HG02678 (cell line): Measurements from ENCODE around the gene MED25.

Experiments
- ATAC-seq: cut with Tn5 transposase; IDR thresholded peaks from one replicate; pipeline ENCODE4 v1.9.1; 2021; ENCODE audit warnings: mild to moderate bottlenecking, moderate library complexity; ENCODE audit not compliant: unreplicated experiment

The MED25 gene

DNA sequence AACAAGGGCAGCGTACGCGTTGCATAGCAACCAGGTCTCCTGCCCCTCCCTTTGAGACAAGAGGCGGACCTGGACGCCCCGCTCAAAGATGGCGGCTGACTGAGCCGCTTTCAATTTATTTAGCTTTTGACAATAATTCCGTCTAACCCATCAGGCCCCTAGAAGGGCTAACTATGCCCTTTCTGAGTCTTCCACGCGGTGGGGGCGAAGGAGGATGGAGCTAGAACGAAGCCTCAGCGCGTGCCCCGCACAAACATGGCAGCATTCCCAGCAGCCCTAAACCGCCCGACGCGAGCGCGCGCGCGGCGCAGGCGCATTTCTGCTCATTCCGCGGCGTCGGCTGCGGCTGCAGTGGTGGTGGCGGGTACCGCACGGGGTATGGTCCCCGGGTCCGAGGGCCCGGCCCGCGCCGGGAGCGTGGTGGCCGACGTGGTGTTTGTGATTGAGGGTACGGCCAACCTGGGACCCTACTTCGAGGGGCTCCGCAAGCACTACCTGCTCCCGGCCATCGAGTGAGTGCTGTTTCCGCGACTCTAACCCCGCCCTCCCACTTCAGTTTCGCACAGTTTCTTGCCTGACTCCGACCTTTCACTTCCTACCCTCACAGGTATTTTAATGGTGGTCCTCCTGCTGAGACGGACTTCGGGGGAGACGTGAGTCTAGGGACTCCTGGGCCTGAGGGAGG is at the start of gene MED25:
MED25 (plus strand) TSS at position 326 of the 685 bp plus-strand sequence; CDS start at position 379, 53 bp downstream.
- peak; percentile 70 for ATAC-seq

DNA sequence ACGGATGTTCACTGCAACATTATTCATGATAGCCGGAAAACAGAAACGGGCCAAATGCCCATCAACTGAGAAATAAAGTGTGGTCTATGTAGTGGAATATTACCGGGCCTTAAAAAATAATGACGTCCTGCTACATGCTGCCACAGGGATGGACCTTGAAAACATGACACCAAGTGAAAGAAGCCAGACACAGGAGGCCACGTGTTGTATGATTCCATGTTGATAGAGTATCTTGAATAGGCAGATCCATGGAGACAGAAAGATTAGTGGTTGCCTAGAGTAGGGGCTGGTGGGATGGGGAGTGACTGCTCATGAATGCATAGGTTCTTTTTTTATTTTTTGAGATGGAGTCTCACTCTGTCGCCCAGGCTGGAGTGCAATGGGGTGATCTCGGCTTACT is 47.6 kb upstream of the MED25 start:
- no peak for ATAC-seq

DNA sequence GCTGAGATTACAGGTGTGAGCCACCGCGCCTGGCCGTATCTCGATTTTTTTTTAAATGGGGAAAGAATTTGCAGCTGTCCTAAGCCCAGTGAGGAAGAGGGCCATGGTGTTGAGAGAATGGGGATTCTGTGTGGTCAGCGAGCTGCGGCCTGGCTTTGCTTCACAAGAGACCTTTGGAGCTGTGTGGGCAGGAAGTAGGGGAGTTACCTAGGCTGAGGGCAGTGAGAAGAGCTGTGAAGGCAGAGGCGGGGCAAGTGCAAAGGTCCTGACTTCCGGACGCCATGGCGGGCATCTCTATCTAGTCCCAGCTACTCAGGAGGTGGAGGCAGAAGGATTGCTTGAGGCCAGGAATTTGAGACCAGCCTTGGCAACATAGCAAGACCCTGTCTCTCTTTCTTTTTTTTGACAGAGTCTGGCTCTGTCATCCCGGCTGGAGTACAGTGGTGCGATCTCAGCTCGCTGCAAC is 46.4 kb upstream of the MED25 start:
- no peak for ATAC-seq

DNA sequence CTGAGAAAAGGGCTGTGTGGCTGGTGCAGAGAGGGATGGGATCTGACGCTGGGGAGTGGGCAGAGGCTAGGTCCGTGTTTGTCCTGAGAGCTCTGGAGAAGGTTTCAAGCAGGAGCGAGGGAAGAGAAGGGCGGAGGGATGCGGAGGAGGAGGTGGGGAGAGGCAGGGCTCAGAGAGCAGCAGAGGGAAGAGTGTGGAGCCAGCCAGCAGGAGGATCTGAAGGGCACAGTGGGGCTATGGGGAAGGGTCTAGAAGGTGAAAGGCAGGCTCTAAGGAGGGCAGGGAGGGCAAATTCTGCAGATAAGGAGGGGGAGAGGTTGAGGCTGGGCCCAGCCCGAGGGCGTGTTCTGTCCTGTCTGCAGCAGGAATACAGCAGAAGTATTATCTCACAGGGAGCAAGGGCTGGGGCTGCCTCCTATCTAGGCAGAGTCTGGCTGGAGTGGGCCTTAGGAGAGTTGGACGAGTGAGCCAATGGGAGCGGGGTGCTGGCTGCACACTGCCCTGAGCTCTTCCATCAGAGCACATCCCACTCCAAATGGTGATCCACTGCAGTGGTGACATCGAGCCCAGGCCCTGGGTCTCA is 45.1 kb upstream of the MED25 start:
- ATAC-seq, result no peak

DNA sequence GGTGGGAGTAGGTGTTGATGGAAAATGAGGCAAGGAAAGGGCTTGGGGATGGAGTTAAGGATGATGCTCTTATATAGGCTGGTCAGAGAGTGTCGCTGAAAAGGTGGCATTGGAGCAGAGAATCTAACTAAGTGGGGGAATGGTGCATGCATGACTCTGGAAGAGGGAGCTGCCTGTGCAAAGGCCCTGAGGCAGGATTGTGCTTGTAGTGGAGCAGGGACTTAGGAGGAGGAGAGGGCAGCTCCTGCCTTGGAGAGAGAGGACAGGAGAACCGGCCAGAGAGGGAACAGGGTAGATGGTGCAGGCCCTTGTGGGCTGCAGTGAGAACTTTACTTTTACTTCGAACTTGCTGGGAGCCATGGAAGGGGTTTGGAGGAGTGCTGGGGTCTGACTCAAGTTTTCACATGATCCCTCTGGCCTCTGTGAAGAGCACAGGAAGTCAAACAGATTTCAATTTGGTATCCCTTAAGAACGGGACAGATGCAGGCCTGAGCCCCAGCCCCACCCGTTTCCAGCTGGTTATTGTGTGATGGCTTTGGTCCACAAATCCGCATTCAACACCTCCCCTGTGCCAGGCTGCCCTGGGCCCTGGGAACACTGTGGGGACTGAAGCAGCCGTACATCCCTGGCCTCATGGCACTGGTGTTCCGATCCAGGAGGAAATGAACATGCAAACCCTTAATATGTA is 44.3 kb upstream of the MED25 start:
- ATAC-seq, result no peak

DNA sequence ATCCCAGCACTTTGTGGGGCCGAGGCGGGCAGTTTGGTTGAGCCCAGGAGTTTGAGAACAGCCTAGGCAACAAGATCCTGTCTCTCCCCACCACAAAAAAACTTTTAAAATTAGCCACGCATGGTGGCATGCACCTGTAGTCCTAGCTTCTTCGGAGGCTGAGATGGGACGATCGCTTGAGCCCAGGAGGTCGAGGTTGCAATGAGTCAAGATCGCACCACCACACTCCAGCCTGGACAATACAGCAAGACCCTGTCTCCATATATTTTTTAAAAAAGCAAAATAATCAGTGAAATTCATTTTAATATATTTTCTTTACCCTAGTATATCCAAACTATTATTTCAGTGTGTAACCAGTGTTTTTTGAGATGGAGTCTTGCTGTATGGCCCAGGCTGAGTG is 43.1 kb upstream of the MED25 start:
- ATAC-seq, result no peak

DNA sequence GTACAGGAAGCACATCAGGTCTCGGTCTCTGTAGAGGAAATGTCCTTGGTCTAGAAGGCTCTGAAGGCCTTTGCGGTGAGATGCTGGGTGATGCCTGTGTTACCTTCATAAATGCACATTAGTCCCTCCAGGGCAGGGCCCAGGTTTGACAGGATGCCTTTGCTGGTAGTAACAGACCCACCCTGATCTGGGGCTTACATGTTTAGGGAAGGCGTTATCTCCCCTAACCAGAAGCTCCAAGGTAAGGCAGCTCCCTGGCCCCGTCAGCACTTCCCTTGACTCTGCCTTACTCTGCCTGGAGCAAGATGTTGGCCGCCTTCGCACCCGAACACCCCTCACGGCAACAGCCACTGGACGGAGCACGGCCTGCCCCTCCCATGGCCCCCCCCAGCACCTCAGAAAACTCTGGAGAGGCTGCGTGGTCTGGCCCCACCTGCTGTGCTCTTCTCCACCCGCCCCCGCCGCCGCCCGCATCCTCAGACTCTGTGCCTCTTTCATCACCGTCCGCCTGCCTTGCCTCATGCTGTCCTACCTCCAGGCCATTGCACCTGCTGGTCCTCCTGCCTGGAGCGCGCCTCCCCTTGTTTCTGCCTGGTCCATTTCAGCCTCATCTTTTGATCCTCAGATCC is 42.2 kb upstream of the MED25 start:
- ATAC-seq, result no peak

DNA sequence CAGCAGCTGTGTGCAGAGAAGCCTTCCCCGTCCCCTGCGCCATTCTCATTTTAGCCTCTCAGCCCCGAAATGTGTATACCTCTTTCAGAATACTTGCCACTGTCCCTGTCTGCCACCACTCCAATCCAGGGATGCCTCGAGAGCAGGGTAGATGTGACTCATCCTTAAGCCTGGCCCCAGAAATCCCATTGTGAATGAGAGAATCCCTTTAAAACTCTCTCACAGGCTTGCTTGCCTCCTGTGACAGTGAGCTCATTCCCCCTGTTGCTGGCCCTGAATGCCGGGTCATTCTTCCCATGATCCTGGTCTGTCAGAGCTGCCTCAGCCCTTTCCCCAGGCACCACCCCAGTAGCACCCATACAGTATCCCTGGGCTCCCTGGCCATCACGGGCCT is 41.7 kb upstream of the MED25 start:
- ATAC-seq, result no peak

DNA sequence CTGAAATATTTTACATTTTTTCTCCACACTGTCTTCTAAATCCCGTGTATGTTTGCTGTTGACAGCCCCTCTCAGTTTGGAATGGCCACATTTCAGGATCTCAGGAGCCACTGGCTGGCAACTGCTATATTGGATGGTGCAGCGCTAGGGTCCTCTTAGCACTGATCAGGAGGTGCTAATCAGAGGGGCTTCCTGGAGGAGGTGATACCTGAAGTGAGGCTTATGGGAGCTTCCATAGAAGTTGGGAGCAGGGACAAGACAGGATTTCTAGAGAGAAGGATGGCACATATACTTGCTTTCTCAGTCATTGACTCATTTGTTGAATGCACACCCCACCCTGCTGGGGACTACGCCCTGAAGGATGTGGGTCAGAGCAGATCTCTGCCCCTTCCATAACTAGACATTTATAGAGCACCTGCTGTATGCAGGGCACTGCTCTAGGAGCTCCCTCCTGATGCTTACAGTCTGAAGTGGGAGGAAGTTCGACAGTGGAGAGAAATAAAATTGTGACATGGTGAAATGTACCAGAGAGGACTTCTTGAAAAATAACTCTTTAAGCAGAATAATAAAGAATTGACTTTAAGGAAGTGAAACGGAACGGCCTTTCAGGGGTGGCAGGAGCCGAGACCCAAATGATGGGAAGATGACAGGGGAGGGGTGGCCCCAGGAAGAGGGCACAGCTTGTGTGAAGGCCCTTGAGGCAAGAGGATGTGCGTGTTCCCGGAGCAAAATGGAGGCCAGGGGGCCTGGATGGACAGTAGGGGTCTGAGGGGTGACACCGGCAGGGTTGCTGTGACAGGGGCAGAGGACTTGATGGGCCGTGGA is 38.1 kb upstream of the MED25 start:
- no peak for ATAC-seq

DNA sequence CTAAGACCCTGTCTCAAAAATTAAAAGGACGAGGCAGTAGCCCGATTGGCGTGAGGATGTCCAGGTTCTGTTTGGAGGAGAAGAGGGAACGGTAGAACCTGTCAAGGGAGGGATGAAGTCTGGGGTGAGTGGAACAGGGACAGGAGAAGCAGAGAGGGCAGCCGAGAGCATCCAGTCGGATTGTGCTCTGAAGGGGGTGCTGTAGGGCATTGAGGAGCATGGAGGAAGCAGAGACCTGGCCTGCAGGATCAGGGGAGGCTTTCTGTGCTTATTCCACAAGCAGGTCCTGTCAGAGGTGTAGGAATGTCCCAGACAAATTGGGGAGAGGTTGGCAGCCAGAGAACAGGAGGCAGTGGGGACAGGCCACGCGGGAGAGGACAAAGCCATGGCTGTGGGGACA is 37.2 kb upstream of the MED25 start:
- ATAC-seq, result no peak

DNA sequence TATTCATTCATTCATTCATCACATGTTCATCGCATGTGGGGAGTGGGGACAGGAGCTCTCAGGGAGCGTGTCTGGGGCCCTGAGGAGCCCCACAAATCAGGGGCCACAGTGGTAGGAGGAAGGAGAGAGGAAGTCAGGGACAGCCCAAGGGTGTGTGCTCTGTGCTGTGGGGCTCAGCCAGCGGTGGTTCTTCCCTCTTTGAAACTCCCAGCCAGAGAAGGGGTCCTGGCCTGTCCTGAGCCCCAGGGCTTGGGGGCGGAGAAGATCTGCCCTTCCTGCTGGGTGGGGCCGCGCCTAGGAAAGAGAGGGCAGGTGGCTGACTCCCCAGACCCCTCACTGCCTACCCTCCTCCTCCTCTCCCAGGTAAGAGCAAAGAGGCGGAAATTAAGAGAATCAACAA is 36.7 kb upstream of the MED25 start:
- no peak for ATAC-seq

DNA sequence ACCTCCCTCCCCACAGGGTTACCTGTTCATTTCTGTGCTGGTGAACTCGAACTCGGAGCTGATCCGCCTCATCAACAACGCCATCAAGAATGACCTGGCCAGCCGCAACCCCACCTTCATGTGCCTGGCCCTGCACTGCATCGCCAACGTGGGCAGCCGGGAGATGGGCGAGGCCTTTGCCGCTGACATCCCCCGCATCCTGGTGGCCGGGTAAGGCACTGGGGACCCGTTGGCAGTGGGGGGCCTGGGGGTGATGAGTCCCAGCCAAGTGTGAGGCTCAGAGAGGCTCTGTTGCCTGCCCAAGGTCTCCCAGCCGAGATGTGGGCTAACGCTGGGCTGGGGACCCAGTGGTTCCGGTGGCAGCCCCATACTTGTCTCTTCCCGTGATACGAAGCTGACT is 35.6 kb upstream of the MED25 start:
- ATAC-seq, result no peak

DNA sequence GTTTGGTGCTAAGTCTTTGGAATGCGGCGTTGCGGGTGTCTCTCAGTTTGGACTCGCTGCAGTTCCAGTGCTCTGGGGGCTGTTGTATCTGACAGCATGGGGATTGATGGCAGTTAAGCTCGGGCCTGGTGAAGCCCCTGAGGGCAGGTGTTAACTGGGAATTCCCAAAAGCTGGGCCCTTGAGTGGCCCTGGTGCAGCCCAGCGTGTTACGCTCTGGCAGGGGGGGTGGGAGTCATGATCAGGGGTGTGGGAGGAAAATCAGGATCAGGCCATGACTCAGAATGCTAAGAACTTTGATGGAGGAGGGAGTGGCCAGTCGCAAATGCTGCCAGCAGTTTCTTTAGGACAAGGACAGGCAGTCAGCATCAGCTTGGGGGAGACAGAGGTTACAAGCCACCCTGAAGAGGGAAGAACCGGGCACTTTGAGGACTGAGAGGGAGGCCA is 31.7 kb upstream of the MED25 start:
- ATAC-seq, result no peak

DNA sequence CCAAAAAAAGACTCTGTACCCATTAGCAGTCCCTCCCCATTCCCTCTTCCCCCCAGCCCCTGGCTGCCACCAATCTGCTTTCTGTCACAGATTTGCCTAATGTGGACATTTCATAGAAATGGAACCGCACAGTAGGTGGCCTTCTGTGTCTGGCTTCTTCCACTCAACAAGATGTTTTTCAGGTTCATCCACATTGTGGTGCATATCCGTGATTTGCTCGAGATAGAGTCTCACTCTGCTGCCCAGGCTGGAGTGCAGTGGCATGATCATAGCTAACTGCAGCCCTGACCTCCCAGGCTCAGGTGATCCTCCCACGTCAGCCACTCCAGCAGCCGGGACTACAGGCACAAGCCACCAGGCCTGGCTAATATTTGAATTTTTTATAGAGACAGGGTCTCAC is 30.3 kb upstream of the MED25 start:
- no peak for ATAC-seq

DNA sequence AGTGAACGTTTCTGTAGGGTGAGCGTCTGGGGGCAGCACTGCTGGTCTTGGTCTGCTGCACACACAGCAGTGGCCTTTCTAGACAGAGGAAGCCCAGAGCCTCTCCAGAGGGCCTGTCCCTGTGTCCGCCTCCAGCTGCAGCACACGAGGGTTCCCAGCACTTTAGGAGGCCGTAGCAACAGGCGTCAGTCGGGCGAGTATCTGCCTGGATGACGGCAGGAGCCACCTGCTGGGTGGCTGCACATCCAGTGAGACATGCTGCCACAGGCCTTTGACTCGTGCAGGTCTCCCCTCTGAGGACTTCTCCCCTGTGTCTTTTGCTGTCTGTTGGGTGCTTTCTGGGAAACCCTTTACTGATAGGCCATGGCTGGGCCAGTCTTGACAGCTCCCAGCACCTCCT is 29.2 kb upstream of the MED25 start:
- ATAC-seq, result no peak

DNA sequence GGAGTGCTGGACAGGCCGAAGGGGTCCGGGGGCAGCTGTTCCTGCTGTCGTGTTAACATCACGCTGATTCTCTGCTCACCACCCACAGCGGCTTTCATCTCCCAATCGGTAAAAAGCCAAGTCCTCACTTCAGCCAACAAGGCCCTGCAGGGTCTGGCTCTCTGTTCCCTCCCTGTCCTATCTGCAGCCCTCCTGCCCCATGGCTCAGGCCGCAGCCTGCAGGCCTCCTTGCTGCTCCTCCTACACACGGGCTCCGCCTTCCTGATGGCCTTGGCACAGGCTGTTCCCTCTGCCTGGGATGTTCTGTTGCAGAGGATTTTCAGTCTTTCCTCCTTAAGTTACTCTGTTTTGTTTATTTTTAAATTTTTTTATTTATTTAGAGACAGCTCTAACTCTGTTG is 27.2 kb upstream of the MED25 start:
- no peak for ATAC-seq

DNA sequence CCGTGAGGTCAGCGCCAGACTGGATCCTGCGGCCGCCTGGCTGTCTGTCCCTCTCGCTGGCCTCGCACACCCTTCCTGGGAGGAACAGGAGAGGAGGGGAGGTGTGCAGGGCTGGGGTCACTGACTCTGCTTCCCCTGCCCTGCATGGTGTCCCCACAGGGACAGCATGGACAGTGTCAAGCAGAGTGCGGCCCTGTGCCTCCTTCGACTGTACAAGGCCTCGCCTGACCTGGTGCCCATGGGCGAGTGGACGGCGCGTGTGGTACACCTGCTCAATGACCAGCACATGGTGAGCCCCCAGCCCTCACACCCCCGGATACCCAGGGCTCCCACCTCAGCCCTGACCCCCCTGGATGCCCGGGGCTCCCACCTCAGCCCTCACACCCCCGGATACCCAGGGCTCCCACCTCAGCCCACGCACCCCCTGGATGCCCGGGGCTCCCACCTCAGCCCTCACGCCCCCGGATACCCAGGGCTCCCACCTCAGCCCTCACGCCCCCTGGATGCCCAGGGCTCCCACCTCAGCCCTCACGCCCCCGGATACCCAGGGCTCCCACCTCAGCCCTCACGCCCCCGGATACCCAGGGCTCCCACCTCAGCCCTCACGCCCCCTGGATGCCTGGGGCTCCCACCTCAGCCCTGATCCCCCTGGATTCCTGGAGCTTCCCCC is 26.2 kb upstream of the MED25 start:
- ATAC-seq, result no peak

DNA sequence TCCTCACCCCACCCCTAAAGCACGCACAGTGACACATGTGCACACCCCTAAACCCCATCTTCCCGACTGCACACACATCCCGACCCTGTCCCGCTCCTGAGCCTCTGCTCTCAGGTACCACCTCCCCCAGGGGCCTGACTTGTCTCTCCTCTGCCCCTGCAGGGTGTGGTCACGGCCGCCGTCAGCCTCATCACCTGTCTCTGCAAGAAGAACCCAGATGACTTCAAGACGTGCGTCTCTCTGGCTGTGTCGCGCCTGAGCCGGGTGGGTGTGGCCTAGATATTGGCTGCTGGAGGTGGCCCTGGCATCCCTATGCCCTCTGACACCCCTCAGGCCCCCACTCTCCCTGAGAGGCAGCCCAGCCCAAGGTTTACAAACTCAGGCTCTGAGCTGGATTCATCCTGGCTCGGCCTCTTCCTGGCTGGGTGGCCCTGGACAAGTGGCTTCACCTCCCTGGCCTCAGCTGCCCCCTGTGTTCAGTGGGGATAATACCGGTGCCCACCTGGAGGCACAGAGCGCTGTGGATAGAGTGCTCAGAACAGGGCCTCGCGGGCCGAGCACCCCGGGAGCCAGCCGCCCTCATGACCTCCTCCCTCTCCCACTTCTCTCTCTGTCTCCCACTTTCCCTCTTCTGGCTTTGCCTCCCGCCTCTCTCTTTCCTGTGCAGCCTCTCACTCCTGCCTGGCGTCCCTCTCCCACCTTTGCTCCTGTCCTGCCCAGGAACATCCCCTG is 25.1 kb upstream of the MED25 start:
- ATAC-seq, result no peak

DNA sequence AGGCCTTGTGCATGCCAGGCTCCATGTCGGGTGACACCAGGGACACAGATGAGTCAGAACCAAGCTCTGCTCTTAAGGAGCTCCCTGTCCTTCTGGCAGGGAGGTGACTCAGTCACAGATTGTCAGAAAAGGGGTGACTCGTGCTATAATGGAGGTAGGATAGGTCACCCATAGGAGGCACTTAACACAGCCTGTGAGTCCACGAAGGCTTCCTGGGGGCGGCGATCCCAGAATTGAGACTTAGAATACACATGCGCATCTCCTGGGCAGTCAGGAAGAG is 24.6 kb upstream of the MED25 start:
- ATAC-seq, result no peak

DNA sequence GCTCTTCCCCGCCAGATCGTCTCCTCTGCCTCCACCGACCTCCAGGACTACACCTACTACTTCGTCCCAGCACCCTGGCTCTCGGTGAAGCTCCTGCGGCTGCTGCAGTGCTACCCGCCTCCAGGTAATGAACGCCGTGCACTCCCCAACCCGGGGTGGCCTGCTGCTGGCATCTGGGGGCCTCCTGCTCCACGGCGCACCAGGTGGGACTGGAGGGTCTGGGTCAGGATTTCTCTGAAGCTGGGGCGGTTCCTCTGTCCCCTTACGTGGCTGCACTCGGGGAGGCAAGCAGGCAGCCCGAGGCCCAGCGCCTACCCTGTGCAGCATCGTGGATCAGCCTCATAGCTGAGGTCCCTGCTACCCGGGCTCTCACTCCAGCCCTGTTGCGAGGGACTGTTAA is 22.5 kb upstream of the MED25 start:
- no peak for ATAC-seq
